NK-92 (cell line): ENCODE measurements around the gene TXNDC2.
A peak's percentile ranks its signal among the peaks of the same experiment; 100 is the strongest.
"Not testable (repeated sequence)": the region's sequence is repeated elsewhere in the genome, so short reads cannot be mapped to it uniquely, and the experiment has no call there.

ENCODE experiments used
- DNase-seq: peaks from one replicate; lab custom pipeline; 2025; ENCODE audit not compliant: unreplicated experiment; lab: John Stamatoyannopoulos, UW

TXNDC2 gene

GRCh38 chr18:9912285-9912684 is 26.5 kb downstream of the TXNDC2 start:
- DNase-seq, result not testable (repeated sequence)

- DNase-seq, result no peak
Measured at GRCh38 chr18:9913151-9913525, 27.4 kb downstream of the TXNDC2 start.

- peak; percentile 46 for DNase-seq
Measured at GRCh38 chr18:9913526-9914333, 28.0 kb downstream of the TXNDC2 start, which contains the start of gene VAPA. VAPA (plus strand) TSS chr18:9914016; CDS start chr18:9914257, 241 bp downstream.

- no peak for DNase-seq
Measured at GRCh38 chr18:9914334-9914583, 28.5 kb downstream of the TXNDC2 start.

GRCh38 chr18:9914584-9915290 is 29.0 kb downstream of the TXNDC2 start:
- no peak for DNase-seq

- no peak for DNase-seq
Measured at GRCh38 chr18:9915291-9916076, 29.7 kb downstream of the TXNDC2 start.

GRCh38 chr18:9916077-9916639 is 30.4 kb downstream of the TXNDC2 start:
- no peak for DNase-seq

- DNase-seq, result no peak
Measured at GRCh38 chr18:9916808-9917207, 31.0 kb downstream of the TXNDC2 start.

- DNase-seq, result no peak
Measured at GRCh38 chr18:9918016-9918680, 32.4 kb downstream of the TXNDC2 start.

- no peak for DNase-seq
Measured at GRCh38 chr18:9919564-9920232, 33.9 kb downstream of the TXNDC2 start.

- DNase-seq, result no peak
Measured at GRCh38 chr18:9922592-9923311, 37.0 kb downstream of the TXNDC2 start.

- no peak for DNase-seq
Measured at GRCh38 chr18:9924371-9924943, 38.7 kb downstream of the TXNDC2 start.

- DNase-seq, result no peak
Measured at GRCh38 chr18:9925369-9925768, 39.6 kb downstream of the TXNDC2 start.

- no peak for DNase-seq
Measured at GRCh38 chr18:9925795-9926194, 40.0 kb downstream of the TXNDC2 start.

- DNase-seq, result no peak
Measured at GRCh38 chr18:9926223-9926894, 40.6 kb downstream of the TXNDC2 start.

- no peak for DNase-seq
Measured at GRCh38 chr18:9926977-9927376, 41.2 kb downstream of the TXNDC2 start.

- DNase-seq, result no peak
Measured at GRCh38 chr18:9927392-9928063, 41.8 kb downstream of the TXNDC2 start.

GRCh38 chr18:9928646-9929259 is 43.0 kb downstream of the TXNDC2 start:
- DNase-seq, result no peak
